ENCODE results near the gene ABCD3.

ABCD3 gene

DNA sequence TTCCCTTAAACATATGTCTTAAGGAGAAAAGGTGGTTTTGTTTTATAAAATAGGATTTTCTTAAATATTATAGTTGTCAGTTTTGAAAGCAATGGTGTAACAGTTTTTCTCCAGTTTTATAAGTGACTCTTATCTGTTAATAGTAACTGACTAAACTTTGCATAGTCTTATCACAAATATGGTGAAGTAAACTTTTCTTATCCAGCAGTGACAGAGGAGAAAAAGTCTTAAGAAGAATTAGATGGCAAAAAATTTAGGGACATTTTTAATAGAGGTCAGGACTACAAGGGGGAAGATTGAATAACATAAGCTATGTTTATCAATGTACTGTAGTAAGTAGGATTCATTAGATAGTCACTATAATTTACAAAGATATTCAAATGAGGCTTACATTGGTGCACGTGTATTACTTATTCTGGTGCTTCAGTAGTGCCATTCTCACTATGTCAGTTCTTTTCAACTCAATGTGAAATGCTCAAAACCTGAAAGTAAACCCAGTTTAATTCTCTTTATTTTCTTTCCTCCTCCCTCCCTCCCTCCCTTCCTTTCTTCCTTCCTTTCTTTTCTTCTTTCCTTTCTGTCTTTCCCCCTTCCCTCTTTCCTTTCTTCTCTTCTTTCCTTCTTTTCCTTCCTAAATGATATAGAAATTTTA lies 97.2 kb downstream of the ABCD3 start:
- Mint-ChIP-seq H3K9me3 (peaks cover 9% of the 10 kb centered on the region), H3K27me3 (ENCODE audit: low read depth, poor library complexity) (no peaks in the 10 kb centered on the region), H3K4me1 (peaks cover 10% of the 10 kb centered on the region), H3K4me3 (no peak overlapping the region), H3K27ac (no peak overlapping the region), H3K36me3 (ENCODE audit: low read depth) (peaks cover 15% of the 10 kb centered on the region)
- TF ChIP-seq, protein P1, sequence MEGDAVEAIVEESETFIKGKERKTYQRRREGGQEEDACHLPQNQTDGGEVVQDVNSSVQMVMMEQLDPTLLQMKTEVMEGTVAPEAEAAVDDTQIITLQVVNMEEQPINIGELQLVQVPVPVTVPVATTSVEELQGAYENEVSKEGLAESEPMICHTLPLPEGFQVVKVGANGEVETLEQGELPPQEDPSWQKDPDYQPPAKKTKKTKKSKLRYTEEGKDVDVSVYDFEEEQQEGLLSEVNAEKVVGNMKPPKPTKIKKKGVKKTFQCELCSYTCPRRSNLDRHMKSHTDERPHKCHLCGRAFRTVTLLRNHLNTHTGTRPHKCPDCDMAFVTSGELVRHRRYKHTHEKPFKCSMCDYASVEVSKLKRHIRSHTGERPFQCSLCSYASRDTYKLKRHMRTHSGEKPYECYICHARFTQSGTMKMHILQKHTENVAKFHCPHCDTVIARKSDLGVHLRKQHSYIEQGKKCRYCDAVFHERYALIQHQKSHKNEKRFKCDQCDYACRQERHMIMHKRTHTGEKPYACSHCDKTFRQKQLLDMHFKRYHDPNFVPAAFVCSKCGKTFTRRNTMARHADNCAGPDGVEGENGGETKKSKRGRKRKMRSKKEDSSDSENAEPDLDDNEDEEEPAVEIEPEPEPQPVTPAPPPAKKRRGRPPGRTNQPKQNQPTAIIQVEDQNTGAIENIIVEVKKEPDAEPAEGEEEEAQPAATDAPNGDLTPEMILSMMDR (IDR thresholded peaks at IDR 0.05) = no peak
- no peak for DNase-seq

DNA sequence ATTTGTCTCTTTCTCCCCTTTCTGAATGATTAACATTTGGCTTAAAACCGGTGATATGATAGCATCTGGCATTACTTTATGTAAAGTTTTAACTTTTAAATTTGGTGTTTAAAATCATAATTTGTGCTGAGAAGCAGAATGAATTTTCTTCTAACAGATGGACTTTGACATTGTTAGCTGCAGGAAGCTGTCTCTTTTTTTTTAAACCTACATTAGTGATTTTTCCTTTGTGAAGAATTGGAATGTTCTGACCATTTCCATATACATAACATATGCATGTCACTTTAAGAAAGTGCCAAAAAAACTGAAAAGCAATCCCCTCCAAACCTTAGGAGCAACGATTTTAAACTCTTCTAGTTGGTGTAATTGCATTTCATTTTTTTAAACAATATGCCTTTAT lies 101.2 kb downstream of the ABCD3 start:
- H3K9me3 Mint-ChIP-seq = no peaks in the 10 kb centered on the region
- no peaks in the 10 kb centered on the region for H3K27me3 Mint-ChIP-seq (ENCODE audit: low read depth, poor library complexity)
- H3K27ac Mint-ChIP-seq = no peak overlapping the region
- TF ChIP-seq, protein P1 (IDR thresholded peaks at IDR 0.05) = no peak
- no peaks in the 10 kb centered on the region for H3K36me3 Mint-ChIP-seq (ENCODE audit: low read depth)
- H3K4me3 Mint-ChIP-seq = no peak overlapping the region
- H3K4me1 Mint-ChIP-seq = peaks cover 10% of the 10 kb centered on the region
- DNase-seq = no peak

DNA sequence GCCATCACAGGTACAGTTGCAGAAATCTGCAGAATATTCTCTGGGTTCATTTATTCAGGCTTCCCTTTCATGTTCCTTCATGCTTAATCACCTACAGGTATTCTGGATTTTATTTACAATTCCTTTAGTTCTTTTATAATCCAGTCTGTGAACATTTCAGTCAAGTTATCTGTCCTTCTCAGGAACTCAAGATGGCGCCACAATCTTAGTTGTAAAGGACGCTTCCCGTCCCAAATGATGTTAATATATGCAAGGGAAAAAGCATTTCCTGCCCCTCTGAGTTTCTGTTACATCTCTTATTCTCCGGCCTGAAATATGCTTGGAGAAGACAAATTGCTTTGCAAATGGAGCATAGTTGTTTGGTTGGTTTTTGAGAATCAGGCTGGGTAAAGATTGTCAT lies 104.1 kb downstream of the ABCD3 start:
- DNase-seq = peak; percentile 21
- no peaks in the 10 kb centered on the region for H3K27me3 Mint-ChIP-seq (ENCODE audit: low read depth, poor library complexity)
- H3K9me3 Mint-ChIP-seq = no peaks in the 10 kb centered on the region
- H3K27ac Mint-ChIP-seq = no peak overlapping the region
- TF ChIP-seq, protein P1 (IDR thresholded peaks at IDR 0.05) = peak; percentile 38
- no peak overlapping the region for H3K4me3 Mint-ChIP-seq
- H3K36me3 Mint-ChIP-seq (ENCODE audit: low read depth) = no peaks in the 10 kb centered on the region
- H3K4me1 Mint-ChIP-seq = peaks cover 4% of the 10 kb centered on the region

DNA sequence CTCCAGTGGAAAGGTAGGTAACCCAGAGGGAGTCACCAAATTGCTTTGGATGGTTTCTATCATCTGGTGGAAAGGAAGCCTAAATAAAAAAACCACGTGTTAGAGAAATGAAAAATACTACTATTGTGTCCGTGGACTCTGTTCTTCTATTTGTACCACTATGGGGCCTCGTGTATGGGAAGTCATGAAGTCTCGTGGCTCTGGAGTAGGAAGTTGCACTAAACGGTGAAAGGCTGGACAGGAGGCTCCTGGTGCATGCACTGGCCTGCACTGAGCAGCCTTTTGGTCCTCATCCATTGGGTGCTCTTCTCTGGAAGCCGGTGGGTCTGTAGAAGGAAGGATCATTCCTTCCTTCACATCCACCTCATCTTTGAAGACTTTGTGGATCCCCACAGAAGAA lies 106.3 kb downstream of the ABCD3 start:
- TF ChIP-seq, protein P1 (IDR thresholded peaks at IDR 0.05) = no peak
- no peaks in the 10 kb centered on the region for H3K4me1 Mint-ChIP-seq
- H3K27me3 Mint-ChIP-seq (ENCODE audit: low read depth, poor library complexity) = no peaks in the 10 kb centered on the region
- H3K4me3 Mint-ChIP-seq = no peak overlapping the region
- DNase-seq = no peak
- H3K9me3 Mint-ChIP-seq = no peaks in the 10 kb centered on the region
- no peak overlapping the region for H3K27ac Mint-ChIP-seq
- peaks cover 5% of the 10 kb centered on the region for H3K36me3 Mint-ChIP-seq (ENCODE audit: low read depth)

DNA sequence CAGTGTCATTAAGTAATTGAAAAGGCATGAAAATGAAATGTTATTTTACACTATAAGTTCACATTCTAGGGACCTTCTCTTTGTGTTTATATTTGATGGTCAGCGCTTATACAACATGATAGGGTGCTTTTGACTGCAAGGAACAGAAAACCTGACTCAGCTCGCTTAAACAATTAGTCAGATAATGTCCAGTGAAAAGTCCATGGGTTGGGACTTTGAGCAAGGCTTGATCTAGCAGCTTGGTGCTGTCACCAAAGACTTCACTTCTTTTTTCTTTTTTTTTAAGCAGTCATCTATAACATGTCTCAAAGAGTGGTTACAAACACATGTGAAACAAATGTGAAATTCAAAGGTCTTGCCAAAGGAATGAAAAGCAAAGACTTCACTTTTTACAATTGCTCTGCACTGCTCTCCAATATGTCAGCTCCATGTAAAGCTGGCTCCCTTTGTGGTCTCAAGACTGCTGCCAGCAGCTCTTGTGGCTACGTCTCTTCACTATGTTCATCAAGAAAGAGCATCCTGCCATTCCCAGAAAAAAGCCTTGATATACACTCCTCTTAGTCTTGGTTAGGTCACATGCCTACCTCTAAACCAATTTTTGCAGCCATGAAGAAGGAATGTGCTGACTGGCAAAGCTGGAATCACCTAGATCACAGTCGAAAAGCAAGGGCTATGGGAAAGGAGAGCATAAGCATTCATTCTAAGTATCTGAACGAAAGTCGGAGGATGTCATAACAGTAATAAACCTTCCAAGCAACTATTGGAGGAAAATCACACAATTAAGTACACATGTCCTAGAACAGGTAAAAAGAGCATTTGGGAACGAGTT lies 108.2 kb downstream of the ABCD3 start:
- no peaks in the 10 kb centered on the region for H3K4me1 Mint-ChIP-seq
- no peaks in the 10 kb centered on the region for H3K9me3 Mint-ChIP-seq
- H3K36me3 Mint-ChIP-seq (ENCODE audit: low read depth) = peaks cover 19% of the 10 kb centered on the region
- no peak overlapping the region for H3K4me3 Mint-ChIP-seq
- no peaks in the 10 kb centered on the region for H3K27me3 Mint-ChIP-seq (ENCODE audit: low read depth, poor library complexity)
- TF ChIP-seq, protein P1 (IDR thresholded peaks at IDR 0.05) = no peak
- no peak overlapping the region for H3K27ac Mint-ChIP-seq
- DNase-seq = no peak

Data from nephron progenitor cell (in vitro differentiated cells).